ENCODE data around the gene DOCK2. TPM values are rescaled to one million over a fixed set of nuclear protein-coding genes. Genes with fewer than 3 reads are reported as not detected.

DOCK2 gene
- total and polyA plus RNA-seq, 4 donors, result 5.0 to 30.4 (median 7.4) TPM

GRCh38 chr5:169667896-169668674 lies 31.0 kb downstream of the DOCK2 start:
- H3K4me1 ChIP-seq (ENCODE audit: control insufficient read depth, insufficient read depth, low read length), result no peaks in the 10 kb centered on the region
- no peaks in the 10 kb centered on the region for H3K9me3 ChIP-seq (ENCODE audit: control insufficient read depth, insufficient read depth, low read length)
- H3K36me3 ChIP-seq (ENCODE audit: control insufficient read depth, insufficient read depth, low read length), result no peaks in the 10 kb centered on the region
- WGBS (ENCODE audit: insufficient coverage), result 20% methylated on average over 3 of the region's 9 CpGs
- H3K27me3 ChIP-seq (ENCODE audit: control insufficient read depth, insufficient read depth, low read length), result no peaks in the 10 kb centered on the region
- DNase-seq (ENCODE audit: low read depth in 4 of 6, low spot score in 6 of 6), result peak in 2 of 6 donors; percentile 20 to 57
- no peak overlapping the region for H3K4me3 ChIP-seq (ENCODE audit: low read depth, low read length)
- H3K27ac ChIP-seq (ENCODE audit: low read depth, low read length), result no peak overlapping the region

- WGBS (ENCODE audit: insufficient coverage), result 71% methylated on average over 4 of the region's 4 CpGs
- Histone ChIP-seq H3K9me3 (ENCODE audit: control insufficient read depth, insufficient read depth, low read length) (no peaks in the 10 kb centered on the region), H3K4me1 (ENCODE audit: control insufficient read depth, insufficient read depth, low read length) (no peaks in the 10 kb centered on the region), H3K27me3 (ENCODE audit: control insufficient read depth, insufficient read depth, low read length) (no peaks in the 10 kb centered on the region), H3K27ac (ENCODE audit: low read depth, low read length) (no peak overlapping the region), H3K36me3 (ENCODE audit: control insufficient read depth, insufficient read depth, low read length) (no peaks in the 10 kb centered on the region), H3K4me3 (ENCODE audit: low read depth, low read length) (no peak overlapping the region)
- peak in 1 of 6 donors; percentile 17 for DNase-seq (ENCODE audit: low read depth in 4 of 6, low spot score in 6 of 6)
Observed at GRCh38 chr5:169668732-169669131, 31.7 kb downstream of the DOCK2 start.

GRCh38 chr5:169670769-169671525 lies 33.9 kb downstream of the DOCK2 start:
- no peaks in the 10 kb centered on the region for H3K36me3 ChIP-seq (ENCODE audit: control insufficient read depth, insufficient read depth, low read length)
- no peak overlapping the region for H3K4me3 ChIP-seq (ENCODE audit: low read depth, low read length)
- WGBS (ENCODE audit: insufficient coverage), result 92% methylated on average over 3 of the region's 6 CpGs
- no peak for DNase-seq (ENCODE audit: low read depth in 4 of 6, low spot score in 6 of 6)
- no peaks in the 10 kb centered on the region for H3K4me1 ChIP-seq (ENCODE audit: control insufficient read depth, insufficient read depth, low read length)
- no peaks in the 10 kb centered on the region for H3K27me3 ChIP-seq (ENCODE audit: control insufficient read depth, insufficient read depth, low read length)
- no peaks in the 10 kb centered on the region for H3K9me3 ChIP-seq (ENCODE audit: control insufficient read depth, insufficient read depth, low read length)
- no peak overlapping the region for H3K27ac ChIP-seq (ENCODE audit: low read depth, low read length)

- H3K9me3 ChIP-seq (ENCODE audit: control insufficient read depth, insufficient read depth, low read length), result no peaks in the 10 kb centered on the region
- no peak overlapping the region for H3K4me3 ChIP-seq (ENCODE audit: low read depth, low read length)
- no peaks in the 10 kb centered on the region for H3K36me3 ChIP-seq (ENCODE audit: control insufficient read depth, insufficient read depth, low read length)
- H3K27ac ChIP-seq (ENCODE audit: low read depth, low read length), result no peak overlapping the region
- peaks cover 4% of the 10 kb centered on the region for H3K4me1 ChIP-seq (ENCODE audit: control insufficient read depth, insufficient read depth, low read length)
- DNase-seq (ENCODE audit: low read depth in 4 of 6, low spot score in 6 of 6), result no peak
- H3K27me3 ChIP-seq (ENCODE audit: control insufficient read depth, insufficient read depth, low read length), result no peaks in the 10 kb centered on the region
- 71% methylated on average over 1 of the region's 2 CpGs for WGBS (ENCODE audit: insufficient coverage)
Observed at GRCh38 chr5:169682026-169682425, 45.0 kb downstream of the DOCK2 start.

- DNase-seq (ENCODE audit: low read depth in 4 of 6, low spot score in 6 of 6), result no peak
- Histone ChIP-seq H3K36me3 (ENCODE audit: control insufficient read depth, insufficient read depth, low read length) (no peaks in the 10 kb centered on the region), H3K4me1 (ENCODE audit: control insufficient read depth, insufficient read depth, low read length) (peaks cover 4% of the 10 kb centered on the region), H3K27ac (ENCODE audit: low read depth, low read length) (no peak overlapping the region), H3K9me3 (ENCODE audit: control insufficient read depth, insufficient read depth, low read length) (no peaks in the 10 kb centered on the region), H3K4me3 (ENCODE audit: low read depth, low read length) (no peak overlapping the region), H3K27me3 (ENCODE audit: control insufficient read depth, insufficient read depth, low read length) (no peaks in the 10 kb centered on the region)
- 15% methylated on average over 5 of the region's 5 CpGs for WGBS (ENCODE audit: insufficient coverage)
Observed at GRCh38 chr5:169686137-169686536, 49.1 kb downstream of the DOCK2 start.

- Histone ChIP-seq H3K27me3 (ENCODE audit: control insufficient read depth, insufficient read depth, low read length) (no peaks in the 10 kb centered on the region), H3K27ac (ENCODE audit: low read depth, low read length) (no peak overlapping the region), H3K9me3 (ENCODE audit: control insufficient read depth, insufficient read depth, low read length) (no peaks in the 10 kb centered on the region), H3K4me3 (ENCODE audit: low read depth, low read length) (no peak overlapping the region), H3K4me1 (ENCODE audit: control insufficient read depth, insufficient read depth, low read length) (peaks cover 4% of the 10 kb centered on the region), H3K36me3 (ENCODE audit: control insufficient read depth, insufficient read depth, low read length) (no peaks in the 10 kb centered on the region)
- no peak for DNase-seq (ENCODE audit: low read depth in 4 of 6, low spot score in 6 of 6)
- WGBS (ENCODE audit: insufficient coverage), result 75% methylated on average over 2 of the region's 3 CpGs
Observed at GRCh38 chr5:169688106-169688505, 51.0 kb downstream of the DOCK2 start.

GRCh38 chr5:169691471-169691870 lies 54.4 kb downstream of the DOCK2 start:
- no peak overlapping the region for H3K4me3 ChIP-seq (ENCODE audit: low read depth, low read length)
- H3K4me1 ChIP-seq (ENCODE audit: control insufficient read depth, insufficient read depth, low read length), result peaks cover 5% of the 10 kb centered on the region
- H3K27ac ChIP-seq (ENCODE audit: low read depth, low read length), result no peak overlapping the region
- H3K9me3 ChIP-seq (ENCODE audit: control insufficient read depth, insufficient read depth, low read length), result no peaks in the 10 kb centered on the region
- H3K27me3 ChIP-seq (ENCODE audit: control insufficient read depth, insufficient read depth, low read length), result no peaks in the 10 kb centered on the region
- no peaks in the 10 kb centered on the region for H3K36me3 ChIP-seq (ENCODE audit: control insufficient read depth, insufficient read depth, low read length)
- DNase-seq (ENCODE audit: low read depth in 4 of 6, low spot score in 6 of 6), result no peak
- WGBS (ENCODE audit: insufficient coverage), result 75% methylated on average over 1 of the region's 1 CpG

GRCh38 chr5:169694091-169694625 lies 57.1 kb downstream of the DOCK2 start:
- no peaks in the 10 kb centered on the region for H3K9me3 ChIP-seq (ENCODE audit: control insufficient read depth, insufficient read depth, low read length)
- WGBS (ENCODE audit: insufficient coverage), result 84% methylated on average over 3 of the region's 3 CpGs
- H3K27me3 ChIP-seq (ENCODE audit: control insufficient read depth, insufficient read depth, low read length), result no peaks in the 10 kb centered on the region
- no peaks in the 10 kb centered on the region for H3K36me3 ChIP-seq (ENCODE audit: control insufficient read depth, insufficient read depth, low read length)
- H3K4me1 ChIP-seq (ENCODE audit: control insufficient read depth, insufficient read depth, low read length), result peaks cover 5% of the 10 kb centered on the region
- peak in 1 of 6 donors; percentile 51 for DNase-seq (ENCODE audit: low read depth in 4 of 6, low spot score in 6 of 6)
- H3K4me3 ChIP-seq (ENCODE audit: low read depth, low read length), result no peak overlapping the region
- no peak overlapping the region for H3K27ac ChIP-seq (ENCODE audit: low read depth, low read length)

- H3K4me1 ChIP-seq (ENCODE audit: control insufficient read depth, insufficient read depth, low read length), result peaks cover 5% of the 10 kb centered on the region
- WGBS (ENCODE audit: insufficient coverage), result 100% methylated on average over 1 of the region's 6 CpGs
Observed at GRCh38 chr5:169695025-169695625, 58.0 kb downstream of the DOCK2 start.

More at GRCh38 chr5:169695025-169695625, 58.0 kb downstream of the DOCK2 start:
- Histone ChIP-seq H3K27me3 (ENCODE audit: control insufficient read depth, insufficient read depth, low read length) (no peaks in the 10 kb centered on the region), H3K27ac (ENCODE audit: low read depth, low read length) (no peak overlapping the region), H3K36me3 (ENCODE audit: control insufficient read depth, insufficient read depth, low read length) (no peaks in the 10 kb centered on the region), H3K9me3 (ENCODE audit: control insufficient read depth, insufficient read depth, low read length) (no peaks in the 10 kb centered on the region), H3K4me3 (ENCODE audit: low read depth, low read length) (no peak overlapping the region)
- no peak for DNase-seq (ENCODE audit: low read depth in 4 of 6, low spot score in 6 of 6)
